Stimulated activated CD8-positive, alpha-beta memory T cell treated with anti-CD3 and anti-CD28 coated beads, Interleukin-7, amount 100 ng/mL, for 4 hours (primary cell): Measurements from ENCODE around the gene PAPOLB.

ENCODE experiments used
- DNase-seq, 2 donors: peaks; one replicate each; pipeline ENCODE4 v3.0.0-alpha.2; 2020; ENCODE audit warnings: low read depth in 2 of 2

PAPOLB gene

DNA sequence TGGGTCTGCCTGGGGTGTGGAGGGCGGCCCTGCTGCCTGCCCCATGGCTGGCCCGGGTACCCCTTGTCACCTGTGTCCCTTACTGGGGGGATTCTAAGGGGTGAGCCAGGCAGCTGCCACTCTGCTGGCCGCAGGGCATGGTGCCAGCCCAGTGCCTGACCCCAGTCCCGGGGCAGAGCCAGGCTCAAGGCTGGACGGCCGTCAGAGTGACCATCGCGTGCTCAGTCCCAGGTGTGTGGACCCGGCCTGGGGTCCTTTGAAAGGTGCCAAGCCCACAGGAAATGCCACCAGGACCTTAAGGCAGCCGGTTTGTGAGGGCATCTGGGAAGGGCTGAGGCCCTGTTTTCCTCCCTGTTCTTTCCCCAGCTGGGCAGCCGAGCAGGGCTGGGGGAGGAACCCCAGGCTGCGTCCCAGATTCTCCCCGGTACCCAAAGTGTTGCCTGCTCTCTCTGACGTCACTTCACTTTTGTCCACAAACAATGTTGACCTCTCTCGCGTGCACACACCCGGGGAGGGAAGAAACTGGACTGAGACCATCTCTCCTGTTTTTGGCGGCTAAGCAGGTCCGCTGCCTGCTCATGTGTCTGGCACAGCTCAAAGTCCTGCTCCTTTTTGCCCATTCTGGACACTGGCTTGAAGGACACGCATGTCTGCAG is 37.6 kb downstream of the PAPOLB start:
- no peak for DNase-seq

DNA sequence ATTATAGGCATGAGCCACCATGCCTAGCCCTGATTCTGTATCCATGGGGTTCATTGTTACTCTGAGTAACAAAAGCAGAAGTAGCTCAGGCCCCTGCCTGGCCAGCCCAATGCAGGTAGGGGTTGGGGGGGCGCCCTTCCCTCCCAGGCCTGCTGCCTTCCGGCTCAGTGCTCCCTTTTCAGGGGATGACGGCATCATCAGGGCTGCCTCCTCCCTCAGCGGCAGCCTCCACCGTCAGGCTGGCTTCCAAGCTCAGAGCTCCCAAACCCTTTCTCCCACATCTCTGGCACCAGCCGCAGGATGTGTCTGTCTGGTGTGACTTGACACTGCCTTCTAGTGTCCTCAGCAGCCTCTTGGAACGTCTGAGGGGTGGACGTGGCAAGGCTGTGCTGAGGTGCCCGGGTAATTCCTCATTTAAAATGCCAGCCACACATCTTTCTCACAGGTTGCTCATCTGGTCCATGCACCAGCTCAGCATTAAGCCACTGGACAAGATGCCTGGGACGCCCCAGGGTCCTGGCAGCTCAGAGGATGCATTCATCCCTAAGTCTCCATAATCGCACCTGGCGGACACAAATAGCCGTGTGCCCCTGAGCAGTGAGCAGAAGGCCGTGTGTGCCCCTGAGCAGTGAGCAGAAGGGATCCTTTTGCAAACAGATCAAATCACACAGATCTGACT is 38.2 kb downstream of the PAPOLB start:
- DNase-seq = no peak

DNA sequence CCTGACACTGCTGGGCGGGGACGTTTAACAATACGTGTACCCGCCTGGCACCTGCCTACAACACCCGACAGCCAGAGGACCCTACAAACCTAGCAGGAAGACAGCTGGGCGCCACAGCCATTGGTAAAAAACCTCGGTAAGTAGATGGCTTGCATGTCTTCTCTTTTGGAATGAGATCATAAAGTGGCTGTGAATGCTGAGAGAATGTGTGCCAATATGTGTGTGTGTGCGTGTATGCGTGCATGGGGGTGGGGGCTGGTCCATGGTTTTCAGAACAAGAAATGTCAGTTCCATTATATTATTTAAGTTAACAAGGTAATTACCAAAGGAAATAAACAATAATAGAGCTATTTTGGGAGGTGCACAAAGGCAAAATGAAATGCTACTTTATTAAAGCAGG is 39.2 kb downstream of the PAPOLB start:
- DNase-seq = no peak

DNA sequence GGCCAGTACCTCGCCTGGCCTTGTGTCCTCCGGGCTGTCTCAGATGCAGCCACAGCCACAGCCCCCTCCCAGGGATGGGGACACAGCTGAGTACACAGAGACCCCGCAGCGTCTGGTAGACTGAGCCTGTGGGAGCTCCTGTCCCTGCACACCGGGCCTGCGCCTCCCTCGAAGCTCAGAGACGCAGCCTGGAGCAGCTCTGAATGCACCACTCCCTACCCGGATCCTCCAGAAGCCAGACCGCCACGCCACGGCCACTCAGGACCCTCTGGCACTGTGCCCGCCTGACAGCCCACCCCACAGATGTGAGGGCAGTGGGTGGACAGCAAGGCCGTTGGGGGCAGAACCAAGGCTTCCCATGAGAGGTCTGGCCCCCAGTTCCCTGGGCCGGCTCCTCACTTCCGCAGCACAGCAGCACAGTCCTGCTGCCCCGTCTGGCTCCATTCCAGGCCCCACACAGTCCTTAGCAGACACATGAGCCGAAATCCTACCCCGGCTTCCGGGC is 40.8 kb downstream of the PAPOLB start:
- no peak for DNase-seq

DNA sequence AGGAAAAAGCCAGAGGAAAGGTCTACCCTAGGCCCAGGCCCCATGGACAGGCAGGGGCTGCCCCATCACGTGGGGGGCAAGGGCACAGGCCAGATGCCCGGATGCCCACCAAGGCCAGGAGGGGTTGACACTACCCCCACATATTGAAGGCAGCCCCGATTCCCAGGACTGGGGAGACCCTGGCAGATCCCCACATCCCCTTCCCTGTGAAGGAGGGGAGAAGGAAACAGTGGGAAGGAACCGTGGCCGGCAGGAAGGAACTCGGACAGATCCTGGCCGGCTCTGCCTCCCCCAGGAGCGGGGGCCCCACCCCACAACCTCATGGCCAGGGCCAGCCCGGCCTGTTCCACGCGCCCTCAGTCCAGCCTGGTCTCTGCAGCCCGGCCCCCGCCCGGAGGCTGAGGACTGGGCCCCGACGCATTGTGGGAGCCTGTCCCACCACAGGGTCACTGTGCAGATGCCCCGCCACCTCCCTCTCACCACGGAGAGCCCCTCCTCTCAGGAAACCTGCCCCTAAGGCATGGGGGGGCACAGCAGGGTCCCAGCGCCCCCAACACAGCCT is 41.3 kb downstream of the PAPOLB start:
- DNase-seq = no peak

DNA sequence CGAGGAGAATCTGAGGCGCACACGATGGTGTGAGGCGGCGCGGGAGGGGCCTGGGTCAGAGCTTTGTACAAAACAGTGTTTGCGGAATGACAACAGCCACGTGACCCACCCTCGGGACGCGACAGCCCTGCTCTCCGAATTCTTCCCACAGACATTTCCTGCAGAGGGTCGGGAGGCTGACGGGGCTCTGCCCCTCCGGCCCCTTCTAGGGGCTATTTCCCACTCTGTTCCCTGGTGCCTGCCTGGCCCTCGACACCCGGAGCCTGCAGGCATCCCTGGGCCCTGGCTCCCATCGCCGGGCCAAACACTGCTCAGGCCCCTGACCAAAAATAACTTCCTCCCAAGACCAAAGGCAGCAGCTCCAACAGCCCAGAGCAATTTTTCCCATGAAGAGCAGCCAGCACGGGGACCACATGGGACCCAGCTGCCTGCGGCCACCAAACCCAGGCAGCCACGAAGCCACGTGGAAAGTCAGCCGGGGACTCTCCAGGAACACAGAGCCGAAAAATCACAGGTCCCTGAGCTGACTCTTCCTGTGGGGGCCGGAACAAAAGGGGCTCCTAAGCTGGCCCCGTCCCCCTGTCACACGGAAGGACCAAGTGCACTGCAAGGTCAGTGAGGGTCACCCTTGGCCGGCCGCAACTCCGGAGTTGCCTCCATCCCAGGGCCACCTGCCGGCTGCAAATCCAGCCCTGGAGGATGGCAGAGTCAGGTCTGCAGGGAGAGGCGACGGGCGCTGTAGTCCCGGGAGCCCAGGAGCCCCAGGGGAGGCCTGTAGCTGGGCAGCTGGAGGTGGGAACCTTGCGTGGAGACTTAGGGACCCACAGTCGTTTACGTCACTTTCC is 42.0 kb downstream of the PAPOLB start:
- no peak for DNase-seq

DNA sequence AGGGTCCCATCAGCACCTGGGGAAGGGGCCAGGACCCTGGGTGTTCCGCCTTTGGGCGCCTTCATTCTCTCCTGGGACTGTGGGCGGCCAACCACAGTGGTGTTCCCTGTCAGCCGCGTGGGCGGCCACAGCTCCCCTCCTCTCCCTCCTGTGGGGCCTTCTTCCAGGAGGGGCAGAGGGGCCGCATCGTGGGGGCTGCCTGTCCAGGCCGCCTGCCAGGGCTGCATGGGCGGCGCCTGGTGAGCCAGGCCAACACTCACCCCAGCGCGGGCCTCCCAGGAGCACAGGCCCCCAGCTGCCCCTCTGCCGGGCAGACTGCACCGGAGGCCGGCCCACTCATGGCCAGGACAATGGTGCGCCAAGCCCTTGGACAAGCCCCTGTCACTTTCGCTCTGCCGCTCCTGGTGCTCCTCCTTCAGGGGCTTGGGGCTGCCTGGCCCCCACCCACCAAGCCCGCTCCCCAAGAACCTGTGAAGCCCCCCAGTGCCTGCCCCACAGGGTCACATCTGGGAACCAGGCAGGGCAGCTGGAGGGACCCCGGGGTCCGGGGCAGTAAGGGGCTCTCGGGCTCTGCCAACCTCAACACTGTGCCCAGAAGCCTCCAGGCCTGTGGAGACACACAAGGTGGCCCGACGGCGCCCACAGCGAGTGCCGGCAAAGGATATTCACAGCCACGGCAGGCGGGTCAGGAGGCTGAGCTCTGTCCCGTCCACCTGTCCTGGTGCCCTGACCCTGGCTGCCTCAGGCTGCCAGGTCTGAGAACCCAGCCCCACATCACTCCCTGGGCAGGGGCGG is 43.6 kb downstream of the PAPOLB start:
- no peak for DNase-seq

DNA sequence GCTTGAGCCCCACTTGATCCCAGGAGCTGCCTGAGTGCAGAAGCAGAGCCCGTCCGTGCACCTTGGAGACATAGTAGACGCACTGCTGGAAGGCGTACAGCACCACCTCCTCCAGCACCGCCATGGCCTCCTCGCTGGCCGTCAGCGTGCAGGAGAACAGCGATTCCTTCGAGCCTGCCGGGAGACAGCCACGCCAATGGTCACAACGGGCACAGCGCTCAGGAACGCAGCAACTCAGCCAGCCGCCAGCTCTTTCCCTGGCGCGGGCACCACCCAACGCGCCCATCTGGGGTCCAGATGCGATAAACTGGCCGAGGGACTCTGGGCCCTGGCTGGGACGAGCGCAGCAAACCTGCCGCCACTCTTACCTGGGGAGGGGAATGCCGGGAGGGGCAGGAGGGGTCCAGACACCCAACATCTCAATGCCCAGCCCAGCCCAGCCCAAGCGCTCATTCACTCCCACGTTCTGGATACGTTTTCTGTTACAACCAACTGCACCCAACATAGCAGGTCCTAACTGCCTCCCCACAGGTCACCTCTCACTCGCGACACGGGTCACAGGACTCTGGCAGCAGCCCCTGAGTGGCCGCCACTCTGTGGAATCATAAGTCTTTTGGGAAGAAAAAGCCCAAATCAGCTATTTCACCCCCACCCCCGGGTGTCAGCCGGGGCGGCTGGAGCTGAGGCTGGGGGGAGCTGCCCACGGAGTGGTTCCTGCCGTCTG is 44.5 kb downstream of the PAPOLB start:
- DNase-seq = no peak

DNA sequence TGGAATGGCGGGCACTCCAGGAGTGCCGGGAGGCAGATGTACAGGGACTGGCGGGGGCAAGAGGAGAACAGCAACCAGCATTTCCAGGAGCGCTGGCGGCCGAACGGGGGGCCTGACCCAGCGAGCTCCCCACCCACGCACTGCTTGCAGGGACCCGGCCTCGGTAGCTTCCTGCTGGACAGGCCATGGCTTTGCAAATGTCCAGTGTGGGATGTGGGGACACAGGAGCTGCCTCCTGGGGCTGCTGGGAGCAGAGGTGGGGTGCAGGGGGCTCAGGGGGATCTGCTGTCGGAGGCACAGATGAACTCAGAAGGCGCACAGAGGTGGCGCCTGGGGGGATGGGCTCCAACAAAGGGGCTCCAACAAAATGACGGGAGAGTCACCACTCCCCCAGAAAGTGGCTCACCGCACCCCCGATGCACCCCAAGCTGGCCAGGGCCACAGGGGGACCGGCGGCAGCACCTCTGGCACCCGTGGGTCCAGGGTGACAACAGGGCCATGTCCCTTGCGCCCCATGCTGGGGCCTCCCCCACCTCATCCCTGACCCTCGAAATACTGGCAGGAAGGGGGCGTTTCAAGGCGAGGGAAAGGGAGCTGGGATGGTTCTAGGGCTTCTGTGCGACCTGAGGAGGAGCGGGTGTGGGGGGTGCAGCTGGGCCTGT is 45.3 kb downstream of the PAPOLB start:
- DNase-seq = no peak

DNA sequence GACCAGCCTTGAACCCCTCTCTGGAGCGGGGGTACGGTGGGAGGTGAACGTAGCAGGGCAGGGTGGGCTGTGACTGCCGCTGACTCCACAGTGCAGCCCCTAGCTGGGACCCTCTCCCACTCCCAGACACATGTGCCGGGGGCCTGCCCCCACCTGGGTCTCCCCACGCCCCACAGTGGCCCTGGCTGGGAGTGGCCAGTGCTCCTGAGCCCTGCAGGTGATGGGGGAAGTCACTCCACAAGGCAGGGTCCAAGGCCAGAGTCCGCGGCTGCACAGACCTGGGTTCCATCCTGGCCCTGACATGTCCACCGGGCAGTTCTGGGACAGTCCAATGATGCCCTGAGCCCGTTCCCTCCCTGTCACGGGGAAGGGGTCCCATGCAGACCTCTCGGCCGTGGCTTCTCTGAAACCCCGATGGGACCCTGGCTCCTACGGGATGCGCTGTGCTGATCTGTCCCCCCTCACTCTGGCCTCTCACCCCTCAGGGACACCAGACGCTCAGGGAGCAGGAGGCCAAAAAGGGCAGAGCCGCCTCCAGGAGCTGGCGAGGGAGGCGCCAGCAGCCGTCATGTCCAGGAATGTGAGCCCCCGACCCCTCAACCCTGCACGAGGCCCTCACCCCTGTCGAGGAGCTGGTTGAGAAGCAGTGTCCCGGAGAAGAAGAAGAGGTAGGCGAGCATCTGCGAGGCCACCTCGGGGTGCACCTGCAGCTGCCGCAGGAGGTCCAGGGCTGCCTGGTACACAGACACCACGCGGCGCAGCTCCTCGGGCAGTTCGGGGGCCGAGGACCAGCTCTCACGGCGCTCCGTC is 46.0 kb downstream of the PAPOLB start:
- DNase-seq = no peak

DNA sequence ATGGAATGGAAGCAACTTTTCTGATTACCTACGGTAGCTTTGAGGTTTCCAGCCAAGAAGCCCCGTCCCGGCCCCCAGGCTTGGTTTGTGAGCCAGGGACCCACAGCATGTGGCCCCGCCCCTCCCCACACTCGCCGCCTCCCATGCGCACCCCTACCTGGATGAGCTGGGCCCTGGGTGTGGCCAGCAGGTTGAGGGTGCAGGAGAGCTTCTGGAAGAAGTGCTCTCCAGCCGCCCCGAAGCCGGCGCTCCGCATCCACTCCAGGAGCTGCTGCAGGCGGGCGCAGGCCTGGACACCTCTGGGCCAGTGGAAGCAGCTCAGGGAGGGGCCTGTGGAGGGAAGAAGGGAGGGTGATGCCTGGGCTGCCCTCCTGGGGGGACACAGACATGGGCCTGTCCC is 46.7 kb downstream of the PAPOLB start:
- no peak for DNase-seq

DNA sequence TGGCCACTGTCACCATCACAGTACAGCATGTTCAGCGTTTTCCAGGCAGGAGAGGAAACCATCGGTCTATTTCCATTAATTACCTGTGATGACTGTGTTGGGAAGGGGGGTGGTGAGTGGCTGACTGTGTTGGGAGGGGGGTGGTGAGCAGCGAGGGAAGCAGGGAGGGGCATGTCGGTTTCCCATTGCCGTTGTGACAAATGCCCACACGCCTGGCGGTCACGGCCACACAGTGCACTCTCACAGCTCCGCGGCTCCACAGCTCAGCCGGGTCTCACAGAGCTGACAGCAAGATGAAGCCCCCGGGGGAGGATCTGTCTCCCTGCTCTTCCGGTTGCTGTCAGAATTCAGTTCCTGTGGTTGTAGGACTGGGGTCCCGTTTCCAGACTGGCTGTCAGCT is 47.4 kb downstream of the PAPOLB start:
- no peak for DNase-seq

DNA sequence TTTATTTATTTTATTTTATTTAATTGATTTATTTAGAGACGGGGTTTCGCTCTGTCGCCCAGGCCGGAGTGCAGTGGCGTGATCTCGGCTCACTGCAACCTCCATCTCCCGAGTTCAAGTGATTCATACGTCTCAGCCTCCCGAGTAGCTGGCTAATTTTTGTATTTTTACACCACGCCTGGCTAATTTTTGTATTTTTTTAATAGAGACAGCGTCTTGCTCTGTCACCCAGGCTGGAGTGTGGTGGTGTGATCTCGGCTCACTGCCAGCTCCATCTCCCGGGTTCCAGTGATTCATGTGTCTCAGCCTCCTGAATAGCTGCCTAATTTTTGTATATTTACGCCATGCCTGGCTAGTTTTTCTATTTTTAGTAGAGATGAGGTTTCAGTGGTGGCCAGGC is 52.2 kb downstream of the PAPOLB start:
- no peak for DNase-seq

DNA sequence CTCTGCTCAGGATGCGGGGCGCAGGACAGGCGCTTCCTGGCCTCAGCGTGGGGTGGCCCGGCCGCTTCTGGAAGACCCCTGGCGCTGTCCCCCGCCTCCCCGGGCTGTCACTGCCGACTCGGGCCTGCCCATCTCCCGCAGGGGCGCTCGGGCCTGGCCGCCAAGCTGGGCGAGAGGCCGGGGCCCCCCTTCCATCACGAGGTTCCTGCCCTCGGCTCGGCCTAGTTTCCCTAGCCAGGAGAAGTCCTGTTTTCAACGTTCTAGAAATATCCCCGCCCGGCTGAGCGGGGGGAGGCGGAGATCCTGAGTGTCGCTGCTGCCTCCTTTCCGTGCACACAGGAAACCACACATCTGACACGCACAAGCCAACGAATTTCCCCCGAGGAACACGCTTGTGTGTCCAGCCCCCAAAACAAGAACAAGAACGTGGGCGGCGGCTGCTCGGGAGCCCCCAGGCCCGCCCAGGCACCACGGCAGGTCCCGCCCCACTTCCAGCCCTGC is 52.7 kb downstream of the PAPOLB start:
- DNase-seq = peak in 1 of 2 donors; percentile 33

DNA sequence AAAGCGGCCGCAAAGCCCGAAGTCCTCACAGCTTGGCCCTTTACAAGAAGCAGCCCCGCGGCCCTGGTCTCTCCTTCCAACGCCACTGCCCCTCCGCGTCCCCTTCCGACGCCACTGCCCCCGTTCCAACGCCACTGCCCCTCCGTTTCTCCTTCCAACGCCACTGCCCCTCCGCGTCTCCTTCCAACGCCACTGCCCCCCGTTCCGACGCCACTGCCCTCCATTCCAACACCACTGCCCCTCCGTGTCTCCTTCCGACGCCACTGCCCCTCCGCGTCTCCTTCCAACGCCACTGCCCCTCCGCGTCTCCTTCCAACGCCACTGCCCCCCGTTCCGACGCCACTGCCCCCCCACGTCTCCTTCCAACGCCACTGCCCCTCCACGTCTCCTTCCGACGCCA is 53.3 kb downstream of the PAPOLB start:
- no peak for DNase-seq

DNA sequence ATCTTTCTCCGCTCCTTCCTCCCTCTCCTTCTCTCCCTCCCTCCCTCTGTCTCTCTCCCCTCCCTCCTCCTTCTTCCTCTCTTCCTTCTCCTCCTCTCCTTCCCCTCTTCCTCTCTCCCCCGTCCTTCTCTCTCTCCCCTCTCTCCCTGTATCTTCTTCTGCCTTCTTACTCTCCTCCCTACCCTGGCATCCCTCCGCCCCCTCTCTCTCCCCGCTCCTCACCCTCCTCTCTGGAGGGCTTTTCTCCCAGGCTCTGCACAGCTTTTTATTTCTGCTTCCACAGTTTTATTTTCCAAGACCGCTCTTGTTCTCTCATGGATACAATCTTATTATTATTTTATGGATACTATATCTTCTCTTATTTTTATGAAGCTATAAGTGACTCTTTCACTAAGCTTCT is 53.8 kb downstream of the PAPOLB start:
- DNase-seq = no peak
